Activated CD4-positive, alpha-beta T cell treated with anti-CD3 and anti-CD28 coated beads, Interleukin-2, amount 10 ng/mL, durations not matched to agents 24 days and 14 days (primary cell): ENCODE results near the gene MRPL20. TPM values are rescaled to one million over a fixed set of nuclear protein-coding genes. Genes with fewer than 3 reads are reported as not detected.
"Not testable (repeated sequence)": the region's sequence is repeated elsewhere in the genome, so short reads cannot be mapped to it uniquely, and the experiment has no call there.

Experiments
- DNase-seq: peaks from one replicate; pipeline ENCODE4 v3.0.0; 2022
- H3K27ac Mint-ChIP-seq: one replicate; pipeline ENCODE4 v1.8.0; 2022; ENCODE audit warnings: mild to moderate bottlenecking, mixed read lengths
- H3K27me3 Mint-ChIP-seq: one replicate; pipeline ENCODE4 v1.8.0; 2022; ENCODE audit warnings: mixed read lengths
- H3K36me3 Mint-ChIP-seq: one replicate; pipeline ENCODE4 v1.8.0; 2022; ENCODE audit warnings: low read depth, mild to moderate bottlenecking, mixed read lengths
- H3K4me1 Mint-ChIP-seq: one replicate; pipeline ENCODE4 v1.8.0; 2021; ENCODE audit warnings: mixed read lengths
- H3K4me3 Mint-ChIP-seq: one replicate; pipeline ENCODE4 v1.8.0; 2022; ENCODE audit warnings: mild to moderate bottlenecking, moderate library complexity, mixed read lengths
- H3K9me3 Mint-ChIP-seq: one replicate; pipeline ENCODE4 v1.8.0; 2021; ENCODE audit warnings: mixed read lengths
- intact Hi-C: fragments of 100-400 bp; cut with micrococcal nuclease; formaldehyde crosslinking; loops from one replicate; pipeline ENCODE4 v1.15.1; 2023
- total RNA-seq: library from RNA; stranded (reverse); gene quantifications from 2 replicates; pipeline ENCODE4 v1.2.3, GENCODE V29; 2022

The MRPL20 gene
- total RNA-seq, 1 donor from 2014 or later, result 194 TPM

DNA sequence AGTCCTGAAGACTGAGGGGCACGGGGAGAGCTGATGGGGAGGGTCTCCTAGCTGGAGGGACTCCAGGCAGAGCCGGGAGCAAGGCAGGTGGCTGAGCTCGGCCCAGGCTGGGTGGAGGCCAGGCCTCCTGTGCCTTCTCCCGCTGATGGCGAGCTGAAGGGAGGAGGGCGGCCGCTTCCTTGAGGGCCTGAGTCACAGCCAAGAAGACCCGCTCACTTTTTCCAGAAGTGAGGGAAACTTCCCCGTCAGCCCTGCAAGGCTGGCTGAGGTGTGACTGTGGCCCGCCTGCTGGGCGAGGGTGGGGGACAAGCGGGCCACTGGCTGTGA, 26.7 kb upstream of the MRPL20 start:
- H3K27me3 Mint-ChIP-seq, result peaks cover 12% of the 10 kb centered on the region
- H3K27ac Mint-ChIP-seq, result peak overlapping the region; percentile 78
- no peaks in the 10 kb centered on the region for H3K9me3 Mint-ChIP-seq
- peak overlapping the region; percentile 32 for H3K4me3 Mint-ChIP-seq
- H3K4me1 Mint-ChIP-seq, result peaks cover 8% of the 10 kb centered on the region
- no peaks in the 10 kb centered on the region for H3K36me3 Mint-ChIP-seq
- peak; percentile 69 for DNase-seq
- intact Hi-C loops, result loop anchor here (5.0 kb wide), 1 partner anchor 36 kb away; the partner anchor contains the start of gene CCNL2

DNA sequence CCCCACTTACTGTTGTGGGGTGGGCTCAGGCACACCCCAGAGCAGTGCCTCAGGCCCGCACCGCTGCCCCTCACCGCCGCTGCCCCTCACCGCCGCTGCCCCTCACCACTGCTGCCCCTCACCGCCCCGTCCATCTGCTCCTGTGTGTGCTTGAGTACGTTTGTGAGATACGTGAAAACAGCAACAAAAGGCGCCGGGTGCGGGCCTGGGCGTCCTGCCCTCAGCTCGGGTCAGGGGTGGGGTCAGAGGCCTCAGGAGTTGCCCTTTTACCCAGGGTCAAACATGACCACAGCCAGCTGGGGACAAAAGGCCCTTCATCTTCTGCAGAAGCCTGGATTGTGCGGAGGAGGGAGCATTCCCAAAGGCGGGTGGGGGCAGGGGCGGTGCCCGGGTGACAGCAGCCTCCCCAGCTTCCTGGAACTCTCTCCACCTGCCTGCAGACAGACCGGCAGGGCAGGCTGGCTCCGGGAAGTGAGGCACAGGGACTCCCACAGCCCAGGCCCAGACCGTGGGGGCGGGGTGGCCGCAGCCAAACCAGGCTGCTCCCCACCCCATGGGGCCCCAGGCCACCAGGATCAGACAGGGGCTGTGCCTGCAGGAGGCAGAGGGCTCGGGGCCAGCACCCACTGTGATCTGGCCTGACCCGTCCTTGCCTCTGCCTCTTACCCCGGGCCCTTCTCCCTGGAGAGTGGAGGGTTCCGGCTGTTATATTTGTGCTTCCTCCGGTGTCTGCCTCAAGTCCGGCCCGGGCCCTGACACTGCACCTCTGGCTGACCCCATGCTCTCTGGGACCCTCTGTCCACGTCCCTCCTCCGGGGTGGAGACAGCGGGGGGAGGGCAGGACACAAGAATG, 26.1 kb upstream of the MRPL20 start:
- Mint-ChIP-seq H3K36me3 (no peaks in the 10 kb centered on the region), H3K27me3 (peaks cover 15% of the 10 kb centered on the region), H3K9me3 (no peaks in the 10 kb centered on the region), H3K27ac (peak overlapping the region; percentile 78), H3K4me3 (peak overlapping the region; percentile 32), H3K4me1 (peaks cover 8% of the 10 kb centered on the region)
- no peak for DNase-seq
- intact Hi-C loops, result loop anchor here (5.0 kb wide), 1 partner anchor 36 kb away; the partner anchor contains the start of gene CCNL2

- Mint-ChIP-seq H3K27me3 (peaks cover 15% of the 10 kb centered on the region), H3K4me1 (peaks cover 8% of the 10 kb centered on the region), H3K4me3 (no peak overlapping the region), H3K27ac (peak overlapping the region; percentile 41), H3K36me3 (no peaks in the 10 kb centered on the region), H3K9me3 (no peaks in the 10 kb centered on the region)
- no peak for DNase-seq
- intact Hi-C loops, result loop anchor here (5.0 kb wide), 1 partner anchor 35 kb away; the partner anchor contains the start of gene CCNL2
Observed at GRCh38 chr1:1432274-1432950, 25.3 kb upstream of the MRPL20 start.

- Mint-ChIP-seq H3K27ac (peak overlapping the region; percentile 41), H3K9me3 (no peaks in the 10 kb centered on the region)
- no peak for DNase-seq
Observed at GRCh38 chr1:1431845-1432273, 24.8 kb upstream of the MRPL20 start.

GRCh38 chr1:1430992-1431844, 24.1 kb upstream of the MRPL20 start:
- no peak for DNase-seq
- Mint-ChIP-seq H3K4me3 (no peak overlapping the region), H3K27me3 (peaks cover 14% of the 10 kb centered on the region), H3K4me1 (peaks cover 9% of the 10 kb centered on the region), H3K9me3 (no peaks in the 10 kb centered on the region), H3K36me3 (no peaks in the 10 kb centered on the region), H3K27ac (no peak overlapping the region)
- intact Hi-C loops, result loop anchor here (5.0 kb wide), 1 partner anchor 34 kb away; the partner anchor contains the start of gene CCNL2

More at GRCh38 chr1:1431845-1432273, 24.8 kb upstream of the MRPL20 start:
- H3K4me3 Mint-ChIP-seq, result no peak overlapping the region
- peaks cover 8% of the 10 kb centered on the region for H3K4me1 Mint-ChIP-seq
- H3K27me3 Mint-ChIP-seq, result peaks cover 15% of the 10 kb centered on the region
- H3K36me3 Mint-ChIP-seq, result no peaks in the 10 kb centered on the region
- intact Hi-C loops, result loop anchor here (5.0 kb wide), 1 partner anchor 35 kb away; the partner anchor contains the start of gene CCNL2

- DNase-seq, result no peak
- Mint-ChIP-seq H3K27me3 (peaks cover 18% of the 10 kb centered on the region), H3K4me1 (peaks cover 8% of the 10 kb centered on the region), H3K27ac (no peak overlapping the region), H3K9me3 (no peaks in the 10 kb centered on the region), H3K4me3 (no peak overlapping the region), H3K36me3 (no peaks in the 10 kb centered on the region)
- intact Hi-C loops, result loop anchor here (5.0 kb wide), 1 partner anchor 33 kb away; the partner anchor contains the start of gene CCNL2
Observed at GRCh38 chr1:1430114-1430982, 23.3 kb upstream of the MRPL20 start.

GRCh38 chr1:1429671-1430073, 22.6 kb upstream of the MRPL20 start:
- Mint-ChIP-seq H3K4me3 (no peak overlapping the region), H3K9me3 (no peaks in the 10 kb centered on the region), H3K27ac (no peak overlapping the region), H3K36me3 (no peaks in the 10 kb centered on the region), H3K4me1 (peaks cover 5% of the 10 kb centered on the region), H3K27me3 (peaks cover 24% of the 10 kb centered on the region)
- DNase-seq, result no peak
- intact Hi-C loops, result loop anchor here (5.0 kb wide), 1 partner anchor 32 kb away; the partner anchor contains the start of gene CCNL2

- intact Hi-C loops, H3K9me3 Mint-ChIP-seq, H3K4me3 Mint-ChIP-seq, DNase-seq, H3K36me3 Mint-ChIP-seq, H3K4me1 Mint-ChIP-seq, H3K27ac Mint-ChIP-seq: not testable (repeated sequence)
- H3K27me3 Mint-ChIP-seq, result peaks cover 25% of the 10 kb centered on the region
Observed at GRCh38 chr1:1428967-1429366, 21.9 kb upstream of the MRPL20 start.

DNA sequence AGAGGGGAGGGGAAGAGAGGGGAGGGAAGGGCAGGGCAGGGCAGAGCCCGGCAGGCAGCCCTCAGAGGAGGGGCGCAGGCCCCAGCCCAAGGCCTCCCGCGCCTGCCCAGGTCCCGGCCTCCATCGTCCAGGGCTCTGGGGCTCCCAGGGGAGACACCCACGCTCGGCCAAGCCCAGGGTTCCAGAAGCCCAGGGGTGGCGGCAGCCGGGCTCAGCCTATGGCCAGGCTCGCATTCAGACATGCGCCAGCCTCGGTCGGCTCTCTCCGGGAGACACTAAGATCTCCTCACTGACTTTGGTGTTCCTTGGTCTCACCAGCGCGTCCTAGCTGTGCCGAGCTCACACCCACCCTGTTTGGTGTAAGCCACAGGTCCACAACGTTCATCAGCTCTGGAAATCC, 21.1 kb upstream of the MRPL20 start:
- no peak for DNase-seq
- H3K36me3 Mint-ChIP-seq, result no peaks in the 10 kb centered on the region
- H3K4me3 Mint-ChIP-seq, result peak overlapping the region; percentile 24
- H3K9me3 Mint-ChIP-seq, result no peaks in the 10 kb centered on the region
- no peak overlapping the region for H3K27ac Mint-ChIP-seq
- intact Hi-C loops, result no loop called here
- peaks cover 2% of the 10 kb centered on the region for H3K4me1 Mint-ChIP-seq
- H3K27me3 Mint-ChIP-seq, result peaks cover 25% of the 10 kb centered on the region

DNA sequence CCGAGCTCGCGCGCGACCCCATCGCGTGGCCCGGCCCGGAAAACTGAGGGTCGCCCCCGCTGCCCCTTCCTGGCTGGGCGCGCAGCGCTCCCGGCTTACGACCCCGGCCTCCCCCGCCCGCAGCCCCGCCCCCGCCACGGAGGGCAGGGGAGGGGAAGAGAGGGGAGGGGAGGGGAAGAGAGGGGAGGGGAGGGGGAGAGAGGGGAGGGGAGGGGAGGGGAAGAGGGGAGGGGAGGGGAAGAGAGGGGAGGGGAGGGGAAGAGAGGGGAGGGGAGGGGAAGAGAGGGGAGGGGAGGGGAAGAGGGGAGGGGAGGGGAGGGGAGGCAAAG, 20.7 kb upstream of the MRPL20 start:
- H3K9me3 Mint-ChIP-seq, result no peaks in the 10 kb centered on the region
- peaks cover 25% of the 10 kb centered on the region for H3K27me3 Mint-ChIP-seq
- intact Hi-C loops, result no loop called here
- no peak for DNase-seq
- H3K27ac Mint-ChIP-seq, result no peak overlapping the region
- H3K4me1 Mint-ChIP-seq, result peaks cover 4% of the 10 kb centered on the region
- no peak overlapping the region for H3K4me3 Mint-ChIP-seq
- no peaks in the 10 kb centered on the region for H3K36me3 Mint-ChIP-seq

- Mint-ChIP-seq H3K36me3 (no peaks in the 10 kb centered on the region), H3K9me3 (no peaks in the 10 kb centered on the region), H3K4me1 (peaks cover 5% of the 10 kb centered on the region), H3K27me3 (peaks cover 25% of the 10 kb centered on the region), H3K4me3 (no peak overlapping the region), H3K27ac (no peak overlapping the region)
- no peak for DNase-seq
- intact Hi-C loops, result no loop called here
Observed at GRCh38 chr1:1427106-1427819, 20.2 kb upstream of the MRPL20 start.

DNA sequence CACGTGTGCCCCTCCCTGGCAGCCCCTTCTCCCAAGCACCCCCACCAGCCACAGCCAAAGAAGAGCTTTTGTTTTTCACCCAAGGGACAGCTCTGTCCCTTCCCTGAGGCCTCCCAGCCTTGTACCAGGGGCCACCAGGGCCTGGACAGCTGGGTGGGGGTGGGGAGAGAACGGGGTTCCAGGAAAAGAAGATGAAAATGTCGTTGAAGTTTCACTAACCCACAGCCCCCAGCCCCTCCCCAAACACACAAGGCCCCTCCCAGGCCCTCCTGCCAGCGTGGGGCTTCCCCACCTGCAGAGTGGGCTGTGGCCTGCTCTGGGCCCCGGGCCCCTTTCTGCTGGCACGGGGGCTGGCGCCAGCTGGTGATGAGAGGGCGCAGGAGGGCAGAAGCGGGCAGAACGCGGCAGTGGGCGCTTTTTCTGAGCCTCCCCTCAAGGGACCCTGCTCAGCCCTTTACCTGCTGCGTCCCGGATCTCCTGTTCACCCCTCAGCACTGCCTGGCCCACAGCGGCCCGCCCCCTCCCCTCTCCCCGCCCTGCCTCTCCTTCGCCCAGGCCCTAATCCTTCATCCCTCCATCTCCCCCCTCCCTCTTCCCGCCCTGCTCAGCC, 19.5 kb upstream of the MRPL20 start:
- Mint-ChIP-seq H3K27ac (no peak overlapping the region), H3K27me3 (peaks cover 26% of the 10 kb centered on the region), H3K9me3 (no peaks in the 10 kb centered on the region), H3K4me3 (peak overlapping the region; percentile 50), H3K36me3 (no peaks in the 10 kb centered on the region), H3K4me1 (peaks cover 5% of the 10 kb centered on the region)
- no peak for DNase-seq
- intact Hi-C loops, result no loop called here
